Activated CD4-positive, alpha-beta T cell treated with anti-CD3 and anti-CD28 coated beads, Interleukin-2, amount 50 U/mL, for 48 hours (primary cell): Measurements from ENCODE around the gene PCDHGB3.
"Not testable (repeated sequence)": the region's sequence is repeated elsewhere in the genome, so short reads cannot be mapped to it uniquely, and the experiment has no call there.

Source experiments
- DNase-seq, 2 experiments: peaks; one replicate each; pipeline ENCODE4 v3.0.0-alpha.2; 2020

PCDHGB3 gene

DNA sequence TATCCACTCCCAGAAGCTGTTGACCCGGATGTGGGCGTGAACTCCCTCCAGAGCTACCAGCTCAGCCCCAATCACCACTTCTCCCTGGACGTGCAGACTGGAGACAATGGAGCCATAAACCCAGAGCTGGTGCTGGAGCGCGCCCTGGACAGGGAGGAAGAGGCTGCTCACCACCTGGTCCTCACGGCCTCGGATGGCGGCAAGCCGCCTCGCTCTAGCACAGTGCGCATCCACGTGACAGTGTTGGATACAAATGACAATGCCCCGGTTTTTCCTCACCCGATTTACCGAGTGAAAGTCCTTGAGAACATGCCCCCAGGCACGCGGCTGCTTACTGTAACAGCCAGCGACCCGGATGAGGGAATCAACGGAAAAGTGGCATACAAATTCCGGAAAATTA, 23.2 kb downstream of the PCDHGB3 start:
- no peak for DNase-seq

DNA sequence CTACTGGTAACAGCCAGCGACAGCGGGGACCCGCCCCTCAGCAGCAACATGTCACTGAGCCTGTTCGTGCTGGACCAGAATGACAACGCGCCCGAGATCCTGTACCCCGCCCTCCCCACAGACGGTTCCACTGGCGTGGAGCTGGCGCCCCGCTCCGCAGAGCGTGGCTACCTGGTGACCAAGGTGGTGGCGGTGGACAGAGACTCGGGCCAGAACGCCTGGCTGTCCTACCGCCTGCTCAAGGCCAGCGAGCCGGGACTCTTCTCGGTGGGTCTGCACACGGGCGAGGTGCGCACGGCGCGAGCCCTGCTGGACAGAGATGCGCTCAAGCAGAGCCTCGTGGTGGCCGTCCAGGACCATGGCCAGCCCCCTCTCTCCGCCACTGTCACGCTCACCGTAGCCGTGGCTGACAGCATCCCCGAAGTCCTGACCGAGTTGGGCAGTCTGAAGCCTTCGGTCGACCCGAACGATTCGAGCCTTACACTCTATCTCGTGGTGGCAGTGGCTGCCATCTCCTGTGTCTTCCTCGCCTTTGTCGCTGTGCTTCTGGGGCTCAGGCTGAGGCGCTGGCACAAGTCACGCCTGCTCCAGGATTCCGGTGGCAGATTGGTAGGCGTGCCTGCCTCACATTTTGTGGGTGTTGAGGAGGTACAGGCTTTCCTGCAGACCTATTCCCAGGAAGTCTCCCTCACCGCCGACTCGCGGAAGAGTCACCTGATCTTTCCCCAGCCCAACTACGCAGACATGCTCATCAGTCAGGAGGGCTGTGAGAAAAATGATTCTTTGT, 24.6 kb downstream of the PCDHGB3 start:
- DNase-seq: not testable (repeated sequence)

GRCh38 chr5:141397756-141398551, 27.9 kb downstream of the PCDHGB3 start, which contains the start of gene PCDHGB5:
Gene PCDHGB5 (plus strand): TSS chr5:141397947. CDS start chr5:141398128, 181 bp downstream.
- peak in 1 of 2 experiments; percentile 36 for DNase-seq

GRCh38 chr5:141398608-141399007, 28.6 kb downstream of the PCDHGB3 start:
- no peak for DNase-seq

DNA sequence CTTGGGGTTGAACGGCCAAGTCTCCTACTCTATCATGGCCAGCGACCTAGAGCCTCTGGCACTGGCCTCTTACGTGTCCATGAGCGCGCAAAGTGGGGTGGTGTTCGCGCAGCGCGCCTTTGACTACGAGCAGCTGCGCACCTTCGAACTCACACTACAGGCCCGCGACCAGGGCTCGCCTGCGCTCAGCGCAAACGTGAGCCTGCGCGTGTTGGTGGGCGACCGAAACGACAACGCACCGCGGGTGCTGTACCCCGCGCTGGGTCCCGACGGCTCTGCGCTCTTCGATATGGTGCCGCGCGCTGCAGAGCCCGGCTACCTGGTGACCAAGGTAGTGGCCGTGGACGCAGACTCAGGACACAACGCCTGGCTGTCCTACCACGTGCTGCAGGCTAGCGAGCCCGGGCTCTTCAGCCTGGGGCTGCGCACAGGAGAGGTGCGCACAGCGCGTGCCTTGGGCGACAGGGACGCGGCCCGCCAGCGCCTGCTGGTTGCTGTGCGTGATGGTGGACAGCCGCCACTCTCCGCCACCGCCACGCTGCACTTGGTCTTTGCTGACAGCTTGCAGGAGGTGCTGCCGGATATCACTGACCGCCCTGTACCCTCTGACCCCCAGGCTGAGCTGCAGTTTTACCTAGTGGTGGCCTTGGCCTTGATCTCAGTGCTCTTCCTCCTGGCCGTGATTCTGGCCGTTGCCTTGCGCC, 29.7 kb downstream of the PCDHGB3 start:
- DNase-seq: no peak

DNA sequence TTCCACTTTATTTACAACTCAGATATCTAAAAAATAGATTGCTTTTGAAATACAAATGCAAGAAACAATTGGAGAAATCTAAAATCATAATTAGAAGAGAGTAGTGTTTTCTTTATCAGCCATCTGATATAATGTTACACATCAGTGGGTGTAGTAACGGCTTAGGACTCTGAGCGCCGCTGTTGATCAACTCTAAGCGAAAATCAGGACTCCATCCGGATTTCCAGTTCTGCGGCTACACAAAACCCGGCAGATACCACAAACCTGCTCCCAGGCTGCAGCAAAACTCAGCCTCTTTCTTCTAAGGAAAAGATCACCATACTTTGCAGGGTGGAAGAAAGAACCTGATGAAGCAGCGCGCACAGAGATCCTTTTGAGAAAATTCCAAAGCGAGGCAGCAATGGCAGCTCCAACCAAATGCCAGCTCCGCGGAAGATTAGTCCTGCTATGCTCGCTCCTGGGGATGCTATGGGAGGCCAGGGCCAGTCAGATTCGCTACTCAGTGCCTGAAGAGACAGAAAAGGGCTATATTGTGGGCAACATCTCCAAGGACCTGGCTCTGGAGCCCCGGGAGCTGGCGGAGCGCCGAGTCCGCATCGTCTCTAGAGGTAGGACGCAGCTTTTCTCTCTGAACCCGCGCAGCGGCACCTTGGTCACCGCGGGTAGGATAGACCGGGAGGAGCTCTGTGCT, 32.7 kb downstream of the PCDHGB3 start, which contains the start of gene PCDHGA9:
Gene PCDHGA9 (plus strand): TSS at position 226 of the 691 bp plus-strand sequence. CDS start 175 bp downstream, at position 401.
- no peak for DNase-seq

DNA sequence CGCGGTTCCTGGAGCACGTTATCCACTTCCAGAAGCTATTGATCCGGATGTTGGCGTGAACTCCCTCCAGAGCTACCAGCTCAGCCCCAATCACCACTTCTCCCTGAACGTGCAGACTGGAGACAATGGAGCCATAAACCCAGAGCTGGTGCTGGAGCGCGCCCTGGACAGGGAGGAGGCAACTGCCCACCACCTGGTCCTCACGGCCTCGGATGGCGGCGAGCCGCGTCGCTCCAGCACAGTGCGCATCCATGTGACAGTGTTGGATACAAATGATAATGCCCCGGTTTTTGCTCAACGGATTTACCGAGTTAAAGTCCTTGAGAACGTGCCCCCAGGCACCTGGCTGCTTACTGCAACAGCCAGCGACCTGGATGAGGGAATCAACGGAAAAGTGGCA, 33.3 kb downstream of the PCDHGB3 start:
- DNase-seq: no peak

DNA sequence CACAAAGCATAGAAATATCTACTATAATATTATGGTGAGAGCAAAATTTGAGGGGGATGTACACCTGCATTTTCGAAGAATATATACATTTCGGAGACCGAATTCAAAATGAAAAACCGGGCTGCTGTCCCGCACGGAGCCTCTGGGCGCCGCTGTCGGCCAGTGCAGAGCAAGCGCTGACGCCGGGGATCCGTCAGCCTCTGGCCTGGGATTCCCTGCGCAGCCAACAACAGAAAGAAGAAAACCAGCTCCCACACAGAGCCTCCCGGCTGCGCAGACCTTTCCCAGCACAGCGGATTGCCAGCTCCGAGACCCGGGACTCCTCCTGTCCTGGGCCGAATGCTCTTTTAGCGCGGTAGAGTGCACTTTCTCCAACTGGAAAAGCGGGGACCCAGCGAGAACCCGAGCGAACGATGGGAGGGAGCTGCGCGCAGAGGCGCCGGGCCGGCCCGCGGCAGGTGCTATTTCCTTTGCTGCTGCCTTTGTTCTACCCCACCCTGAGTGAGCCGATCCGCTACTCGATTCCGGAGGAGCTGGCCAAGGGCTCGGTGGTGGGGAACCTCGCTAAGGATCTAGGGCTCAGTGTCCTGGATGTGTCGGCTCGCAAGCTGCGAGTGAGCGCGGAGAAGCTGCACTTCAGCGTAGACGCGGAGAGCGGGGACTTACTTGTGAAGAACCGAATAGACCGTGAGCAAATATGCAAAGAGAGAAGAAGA, 37.9 kb downstream of the PCDHGB3 start, which contains the start of gene PCDHGB6:
Gene PCDHGB6 (plus strand): TSS at position 232 of the 716 bp plus-strand sequence. CDS start 182 bp downstream, at position 414.
- DNase-seq: peak; percentile 44 to 53

DNA sequence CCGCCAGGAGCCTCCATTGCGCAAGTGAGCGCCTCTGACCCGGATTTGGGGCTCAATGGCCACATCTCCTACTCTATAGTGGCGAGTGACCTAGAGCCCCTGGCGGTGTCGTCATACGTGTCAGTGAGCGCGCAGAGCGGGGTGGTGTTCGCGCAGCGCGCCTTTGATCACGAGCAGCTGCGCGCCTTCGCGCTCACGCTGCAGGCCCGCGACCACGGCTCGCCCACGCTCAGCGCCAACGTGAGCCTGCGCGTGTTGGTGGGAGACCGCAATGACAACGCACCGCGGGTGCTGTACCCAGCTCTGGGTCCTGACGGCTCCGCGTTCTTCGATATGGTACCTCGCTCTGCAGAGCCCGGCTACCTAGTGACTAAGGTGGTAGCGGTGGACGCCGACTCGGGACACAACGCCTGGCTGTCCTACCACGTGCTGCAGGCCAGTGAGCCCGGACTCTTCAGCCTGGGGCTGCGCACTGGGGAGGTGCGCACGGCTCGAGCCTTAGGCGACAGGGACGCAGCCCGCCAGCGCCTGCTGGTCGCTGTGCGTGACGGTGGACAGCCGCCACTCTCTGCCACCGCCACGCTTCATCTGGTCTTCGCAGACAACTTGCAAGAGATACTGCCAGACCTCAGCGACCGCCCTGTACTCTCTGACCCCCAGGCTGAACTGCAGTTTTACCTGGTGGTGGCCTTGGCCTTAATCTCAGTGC, 39.7 kb downstream of the PCDHGB3 start:
- DNase-seq: no peak

- no peak for DNase-seq
Measured at GRCh38 chr5:141411575-141411974, 41.5 kb downstream of the PCDHGB3 start.

GRCh38 chr5:141412854-141413539, 43.0 kb downstream of the PCDHGB3 start, which contains the start of gene PCDHGA10:
Gene PCDHGA10 (plus strand): TSS chr5:141412987. CDS start chr5:141413176, 189 bp downstream.
- DNase-seq: peak; percentile 59 to 67

- no peak for DNase-seq
Measured at GRCh38 chr5:141413540-141414069, 43.6 kb downstream of the PCDHGB3 start.

DNA sequence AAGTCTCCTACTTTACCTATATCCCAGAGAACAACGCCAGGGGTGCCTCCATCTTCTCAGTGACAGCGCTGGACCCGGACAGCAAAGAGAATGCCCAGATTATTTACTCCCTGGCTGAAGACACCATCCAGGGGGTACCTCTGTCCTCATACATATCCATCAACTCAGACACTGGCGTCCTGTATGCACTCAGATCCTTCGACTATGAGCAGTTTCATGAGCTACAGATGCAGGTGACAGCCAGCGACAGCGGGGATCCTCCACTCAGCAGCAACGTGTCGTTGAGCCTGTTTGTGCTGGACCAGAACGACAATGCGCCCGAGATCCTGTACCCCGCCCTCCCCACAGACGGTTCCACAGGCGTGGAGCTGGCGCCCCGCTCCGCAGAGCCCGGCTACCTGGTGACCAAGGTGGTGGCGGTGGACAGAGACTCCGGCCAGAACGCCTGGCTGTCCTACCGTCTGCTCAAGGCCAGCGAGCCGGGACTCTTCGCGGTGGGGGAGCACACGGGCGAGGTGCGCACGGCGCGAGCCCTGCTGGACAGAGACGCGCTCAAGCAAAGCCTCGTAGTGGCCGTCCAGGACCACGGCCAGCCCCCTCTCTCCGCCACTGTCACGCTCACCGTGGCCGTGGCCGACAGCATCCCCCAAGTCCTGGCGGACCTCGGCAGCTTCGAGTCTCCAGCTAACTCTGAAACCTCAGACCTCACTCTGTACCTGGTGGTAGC, 44.7 kb downstream of the PCDHGB3 start:
- DNase-seq: not testable (repeated sequence)

DNA sequence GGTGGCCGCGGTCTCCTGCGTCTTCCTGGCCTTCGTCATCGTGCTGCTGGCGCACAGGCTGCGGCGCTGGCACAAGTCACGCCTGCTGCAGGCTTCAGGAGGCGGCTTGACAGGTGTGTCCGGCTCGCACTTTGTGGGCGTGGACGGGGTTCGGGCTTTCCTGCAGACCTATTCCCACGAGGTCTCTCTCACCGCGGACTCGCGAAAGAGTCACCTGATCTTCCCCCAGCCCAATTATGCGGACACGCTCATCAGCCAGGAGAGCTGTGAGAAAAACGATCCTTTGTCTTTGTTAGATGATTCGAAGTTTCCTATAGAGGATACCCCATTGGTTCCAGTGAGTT, 45.2 kb downstream of the PCDHGB3 start:
- not testable (repeated sequence) for DNase-seq

DNA sequence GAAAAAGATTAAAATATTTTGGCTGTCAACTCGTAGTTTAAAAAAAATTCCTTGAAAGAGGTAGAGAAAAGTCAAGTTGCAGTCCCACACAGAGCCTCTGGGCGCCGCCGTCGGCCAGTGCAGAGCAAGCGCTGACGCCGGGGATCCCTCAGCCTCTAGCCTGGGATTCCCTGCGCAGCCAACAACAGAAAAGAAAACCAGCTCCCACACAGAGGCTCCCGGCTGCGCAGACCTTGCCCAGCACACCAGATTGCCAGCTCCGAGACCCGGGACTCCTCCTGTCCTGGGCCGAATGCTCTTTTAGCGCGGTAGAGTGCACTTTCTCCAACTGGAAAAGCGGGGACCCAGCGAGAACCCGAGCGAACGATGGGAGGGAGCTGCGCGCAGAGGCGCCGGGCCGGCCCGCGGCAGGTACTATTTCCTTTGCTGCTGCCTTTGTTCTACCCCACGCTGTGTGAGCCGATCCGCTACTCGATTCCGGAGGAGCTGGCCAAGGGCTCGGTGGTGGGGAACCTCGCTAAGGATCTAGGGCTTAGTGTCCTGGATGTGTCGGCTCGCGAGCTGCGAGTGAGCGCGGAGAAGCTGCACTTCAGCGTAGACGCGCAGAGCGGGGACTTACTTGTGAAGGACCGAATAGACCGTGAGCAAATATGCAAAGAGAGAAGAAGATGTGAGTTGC, 47.6 kb downstream of the PCDHGB3 start, which contains the start of gene PCDHGB7:
Gene PCDHGB7 (plus strand): TSS at position 184 of the 679 bp plus-strand sequence. CDS start 183 bp downstream, at position 367.
- DNase-seq: peak; percentile 61 to 68

- no peak for DNase-seq
Measured at GRCh38 chr5:141419074-141419880, 49.2 kb downstream of the PCDHGB3 start.

DNA sequence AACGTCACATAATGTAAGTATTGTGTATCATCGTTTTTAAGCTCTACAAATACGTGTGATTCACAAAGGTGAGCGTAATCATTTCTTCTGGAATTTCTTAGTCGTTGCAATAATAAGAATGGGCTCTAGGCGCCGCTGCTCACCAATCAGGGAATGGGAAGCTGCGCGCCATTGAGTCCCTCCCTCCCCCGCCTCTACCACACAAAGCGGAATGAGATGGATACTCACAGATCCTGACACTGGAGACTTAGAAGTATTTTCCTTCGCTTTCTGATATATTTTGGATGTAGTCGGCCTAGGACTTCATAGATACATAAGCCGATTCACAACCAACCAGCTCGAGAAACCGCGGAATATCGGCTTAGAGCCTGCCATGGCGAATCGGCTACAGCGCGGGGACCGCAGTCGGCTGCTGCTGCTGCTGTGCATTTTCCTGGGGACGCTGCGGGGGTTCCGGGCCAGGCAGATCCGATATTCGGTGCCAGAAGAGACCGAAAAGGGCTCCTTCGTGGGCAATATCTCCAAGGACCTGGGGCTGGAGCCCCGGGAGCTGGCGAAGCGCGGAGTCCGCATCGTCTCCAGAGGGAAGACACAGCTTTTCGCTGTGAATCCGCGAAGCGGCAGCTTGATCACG, 50.9 kb downstream of the PCDHGB3 start, which contains the start of gene PCDHGA11:
Gene PCDHGA11 (plus strand): TSS at position 197 of the 634 bp plus-strand sequence. CDS start 177 bp downstream, at position 374.
- peak; percentile 62 for DNase-seq
